Measurements from ENCODE around the gene IFITM1. TPM values are rescaled to one million over a fixed set of nuclear protein-coding genes. Genes with fewer than 3 reads are reported as not detected.

Gene IFITM1
- total and polyA plus RNA-seq, 2 of the 13 experiments (the other 11 are each of a cell fraction or from before 2014, with no cell fraction given) = 0.38 to 11.1 TPM

- TF ChIP-seq RARA (CRISPR knock-in tag; IDR thresholded peaks at IDR 0.05) = peak; percentile 56
- no peak for TF ChIP-seq PPARG (CRISPR knock-in tag; conservative IDR thresholded peaks at IDR 0.05)
- no peak for TF ChIP-seq ZNF234 (CRISPR knock-in tag; conservative IDR thresholded peaks at IDR 0.05)
- TF ChIP-seq, protein P1, sequence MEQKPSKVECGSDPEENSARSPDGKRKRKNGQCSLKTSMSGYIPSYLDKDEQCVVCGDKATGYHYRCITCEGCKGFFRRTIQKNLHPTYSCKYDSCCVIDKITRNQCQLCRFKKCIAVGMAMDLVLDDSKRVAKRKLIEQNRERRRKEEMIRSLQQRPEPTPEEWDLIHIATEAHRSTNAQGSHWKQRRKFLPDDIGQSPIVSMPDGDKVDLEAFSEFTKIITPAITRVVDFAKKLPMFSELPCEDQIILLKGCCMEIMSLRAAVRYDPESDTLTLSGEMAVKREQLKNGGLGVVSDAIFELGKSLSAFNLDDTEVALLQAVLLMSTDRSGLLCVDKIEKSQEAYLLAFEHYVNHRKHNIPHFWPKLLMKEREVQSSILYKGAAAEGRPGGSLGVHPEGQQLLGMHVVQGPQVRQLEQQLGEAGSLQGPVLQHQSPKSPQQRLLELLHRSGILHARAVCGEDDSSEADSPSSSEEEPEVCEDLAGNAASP (CRISPR knock-in tag; IDR thresholded peaks at IDR 0.05; ENCODE audit: borderline replicate concordance) = 0 out of 2 replicates have a peak, but pooled peaks have one; percentile 21
- no peak for TF ChIP-seq TRIM22 (IDR thresholded peaks at IDR 0.05)
- TF ChIP-seq AHR (CRISPR knock-in tag; IDR thresholded peaks at IDR 0.05) = no peak; the same call in 1 of the 2 replicates
- TF ChIP-seq HIVEP1 (CRISPR knock-in tag; IDR thresholded peaks at IDR 0.05) = 0 out of 2 replicates have a peak, but pooled peaks have one; percentile 33
- 0 out of 2 replicates have a peak, but pooled peaks have one; percentile 14 for TF ChIP-seq ELF1 (CRISPR knock-in tag; IDR thresholded peaks at IDR 0.05)
- TF ChIP-seq, protein P2, sequence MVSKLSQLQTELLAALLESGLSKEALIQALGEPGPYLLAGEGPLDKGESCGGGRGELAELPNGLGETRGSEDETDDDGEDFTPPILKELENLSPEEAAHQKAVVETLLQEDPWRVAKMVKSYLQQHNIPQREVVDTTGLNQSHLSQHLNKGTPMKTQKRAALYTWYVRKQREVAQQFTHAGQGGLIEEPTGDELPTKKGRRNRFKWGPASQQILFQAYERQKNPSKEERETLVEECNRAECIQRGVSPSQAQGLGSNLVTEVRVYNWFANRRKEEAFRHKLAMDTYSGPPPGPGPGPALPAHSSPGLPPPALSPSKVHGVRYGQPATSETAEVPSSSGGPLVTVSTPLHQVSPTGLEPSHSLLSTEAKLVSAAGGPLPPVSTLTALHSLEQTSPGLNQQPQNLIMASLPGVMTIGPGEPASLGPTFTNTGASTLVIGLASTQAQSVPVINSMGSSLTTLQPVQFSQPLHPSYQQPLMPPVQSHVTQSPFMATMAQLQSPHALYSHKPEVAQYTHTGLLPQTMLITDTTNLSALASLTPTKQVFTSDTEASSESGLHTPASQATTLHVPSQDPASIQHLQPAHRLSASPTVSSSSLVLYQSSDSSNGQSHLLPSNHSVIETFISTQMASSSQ (IDR thresholded peaks at IDR 0.05; ENCODE audit: low read depth) = no peak
- TF ChIP-seq, protein P2 (CRISPR knock-in tag; IDR thresholded peaks at IDR 0.05; ENCODE audit: borderline replicate concordance) = no peak
- no peak for TF ChIP-seq THAP11 (CRISPR knock-in tag; IDR thresholded peaks at IDR 0.05)
Observed at GRCh38 chr11:306645-307371, 7.0 kb upstream of the IFITM1 start (continued).
